Rectal smooth muscle tissue (tissue), 1 donor: ENCODE data around the gene PADI1.

Source experiments
- H3K27ac ChIP-seq: one replicate; pipeline ENCODE4 v1.7.0; 2013; ENCODE audit warnings: low read depth, low read length, inconsistent platforms
- H3K27me3 ChIP-seq: one replicate; pipeline ENCODE4 v1.7.0; 2013; ENCODE audit warnings: low read length; ENCODE audit not compliant: control insufficient read depth, insufficient read depth
- H3K36me3 ChIP-seq: one replicate; pipeline ENCODE4 v1.7.0; 2013; ENCODE audit warnings: low read length; ENCODE audit not compliant: control insufficient read depth, insufficient read depth
- H3K4me1 ChIP-seq: one replicate; pipeline ENCODE4 v1.7.0; 2013; ENCODE audit warnings: low read length; ENCODE audit not compliant: control insufficient read depth, insufficient read depth
- H3K4me3 ChIP-seq: one replicate; pipeline ENCODE4 v1.7.0; 2013; ENCODE audit warnings: low read length
- H3K9ac ChIP-seq: one replicate; pipeline ENCODE4 v1.7.0; 2013; ENCODE audit warnings: low read length

The PADI1 gene

DNA sequence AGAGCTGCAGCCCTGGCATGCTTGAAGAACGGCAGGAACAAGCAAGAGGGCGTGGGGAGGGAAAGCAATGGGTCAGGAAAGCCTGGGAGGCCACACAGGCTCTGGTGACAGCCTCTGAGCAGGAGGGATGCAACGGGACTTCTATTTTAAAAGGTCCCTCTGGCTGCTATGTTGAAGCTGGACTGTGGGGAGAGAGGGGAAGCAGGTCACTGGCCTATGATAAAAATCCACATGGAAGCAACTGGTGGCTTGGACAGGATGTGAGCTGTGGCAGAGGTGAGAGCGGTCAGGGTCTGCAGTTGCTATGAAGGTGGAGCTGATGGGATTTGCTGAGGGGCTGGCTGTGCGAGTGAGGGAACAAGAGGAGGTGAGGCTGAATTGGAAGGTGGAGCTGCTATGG lies 11.2 kb downstream of the PADI1 start:
- Histone ChIP-seq H3K27ac (no peak overlapping the region), H3K4me1 (no peaks in the 10 kb centered on the region), H3K36me3 (no peaks in the 10 kb centered on the region), H3K4me3 (no peak overlapping the region), H3K27me3 (peaks cover 2% of the 10 kb centered on the region), H3K9ac (no peak overlapping the region)

DNA sequence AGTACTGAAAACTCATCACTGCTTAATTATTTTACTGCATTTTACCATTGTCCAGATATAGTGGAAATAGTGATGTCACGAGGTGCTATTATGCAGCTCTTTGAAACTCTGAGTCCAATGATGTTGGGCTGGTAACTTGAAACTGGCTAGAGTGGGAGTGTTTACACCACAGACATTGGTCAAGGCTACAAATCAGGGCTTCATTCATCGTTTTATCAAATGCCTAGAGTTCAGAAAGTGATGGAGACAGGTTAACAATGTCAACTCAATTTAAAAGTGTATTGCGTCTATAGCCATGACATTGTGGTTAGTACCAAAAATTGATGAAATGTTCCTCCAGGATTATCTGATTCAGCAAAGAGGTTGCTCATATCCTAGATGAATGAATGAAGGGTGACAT lies 12.7 kb downstream of the PADI1 start:
- Histone ChIP-seq H3K27me3 (no peaks in the 10 kb centered on the region), H3K4me3 (no peak overlapping the region), H3K9ac (no peak overlapping the region), H3K36me3 (no peaks in the 10 kb centered on the region), H3K27ac (no peak overlapping the region), H3K4me1 (no peaks in the 10 kb centered on the region)

DNA sequence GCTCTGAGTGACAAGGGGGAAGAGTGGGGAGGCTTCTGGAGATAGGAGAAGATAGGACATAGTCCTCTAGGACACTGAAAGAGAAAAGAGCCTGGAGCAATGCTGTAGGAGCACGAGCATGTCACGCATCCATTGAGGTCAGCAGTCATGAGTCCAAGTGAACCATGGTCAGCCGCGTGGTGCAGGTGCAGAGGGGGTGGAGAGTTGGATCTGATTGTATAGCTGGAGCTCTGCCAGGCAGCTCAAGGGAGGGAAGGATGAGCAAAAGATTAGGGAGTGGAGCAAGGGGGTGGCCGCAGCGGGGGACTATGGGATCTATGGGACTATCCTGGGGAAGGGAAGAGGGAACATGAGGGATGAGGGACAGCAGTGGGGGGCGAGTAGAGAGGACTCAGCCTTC lies 14.0 kb downstream of the PADI1 start:
- Histone ChIP-seq H3K27me3 (no peaks in the 10 kb centered on the region), H3K36me3 (no peaks in the 10 kb centered on the region), H3K27ac (no peak overlapping the region), H3K4me1 (no peaks in the 10 kb centered on the region), H3K4me3 (no peak overlapping the region), H3K9ac (no peak overlapping the region)

DNA sequence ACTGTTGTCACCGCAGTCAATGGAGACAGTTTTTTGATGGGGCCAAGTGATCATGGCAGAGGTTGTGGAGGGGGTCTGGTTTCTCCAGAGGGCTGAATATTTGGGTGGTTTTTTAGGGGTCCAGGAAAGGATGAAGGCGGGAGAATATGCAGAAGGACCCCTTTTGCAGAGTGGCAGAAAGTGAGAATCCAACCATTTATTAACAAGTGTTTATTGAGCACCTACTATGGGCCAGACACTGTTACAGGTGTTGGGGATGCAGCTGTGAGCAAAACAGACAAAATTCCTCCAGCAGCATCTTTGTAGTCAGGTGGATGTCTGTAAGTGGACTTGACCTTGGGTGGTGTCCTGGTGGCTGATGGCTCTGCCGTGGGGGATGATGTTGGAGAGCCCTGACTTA lies 15.4 kb downstream of the PADI1 start:
- H3K4me1 ChIP-seq: no peaks in the 10 kb centered on the region
- H3K27me3 ChIP-seq: peaks cover 2% of the 10 kb centered on the region
- H3K36me3 ChIP-seq: no peaks in the 10 kb centered on the region
- no peak overlapping the region for H3K27ac ChIP-seq
- H3K4me3 ChIP-seq: no peak overlapping the region
- H3K9ac ChIP-seq: no peak overlapping the region

DNA sequence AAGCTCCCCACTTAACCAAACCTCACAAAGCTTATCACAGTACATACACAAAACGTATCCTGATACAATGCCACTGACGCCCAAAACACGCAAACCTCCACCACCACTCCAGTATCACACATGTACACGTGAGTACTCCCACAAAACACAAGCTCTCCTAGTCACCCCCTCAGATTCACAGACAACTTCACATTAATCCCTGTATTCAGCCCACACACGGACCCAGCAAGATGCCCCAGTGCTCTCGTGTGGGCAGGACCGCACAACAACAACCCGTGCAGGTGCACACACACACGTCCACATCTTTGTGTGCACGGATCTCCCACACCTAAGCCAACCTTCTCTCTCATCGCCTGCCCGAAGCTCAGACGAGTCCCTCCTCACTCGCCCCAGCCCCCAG lies 17.6 kb downstream of the PADI1 start:
- Histone ChIP-seq H3K27me3 (peaks cover 2% of the 10 kb centered on the region), H3K36me3 (no peaks in the 10 kb centered on the region), H3K4me3 (no peak overlapping the region), H3K9ac (no peak overlapping the region), H3K27ac (no peak overlapping the region), H3K4me1 (no peaks in the 10 kb centered on the region)

DNA sequence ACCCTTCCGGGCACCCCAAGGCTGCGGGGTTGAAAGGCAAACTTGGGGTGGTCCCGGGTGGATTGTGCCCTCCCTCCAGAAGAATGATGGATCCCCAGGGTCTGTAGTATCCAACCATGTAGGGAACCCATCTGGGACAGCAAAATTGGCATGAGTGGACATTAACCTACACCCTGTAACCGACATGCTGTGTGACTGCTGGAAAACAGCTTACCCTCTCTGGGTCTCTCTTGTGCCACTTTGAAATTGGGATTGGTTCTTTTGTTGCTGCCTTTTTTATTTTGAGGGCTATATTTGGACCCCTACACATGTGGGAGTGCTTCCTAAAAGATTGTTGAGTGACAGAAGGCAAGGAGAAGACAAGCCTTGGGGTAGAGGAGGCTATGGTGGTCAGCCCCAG lies 19.5 kb downstream of the PADI1 start:
- no peak overlapping the region for H3K4me3 ChIP-seq
- H3K27ac ChIP-seq: no peak overlapping the region
- no peaks in the 10 kb centered on the region for H3K4me1 ChIP-seq
- H3K36me3 ChIP-seq: no peaks in the 10 kb centered on the region
- H3K9ac ChIP-seq: no peak overlapping the region
- H3K27me3 ChIP-seq: peaks cover 2% of the 10 kb centered on the region

DNA sequence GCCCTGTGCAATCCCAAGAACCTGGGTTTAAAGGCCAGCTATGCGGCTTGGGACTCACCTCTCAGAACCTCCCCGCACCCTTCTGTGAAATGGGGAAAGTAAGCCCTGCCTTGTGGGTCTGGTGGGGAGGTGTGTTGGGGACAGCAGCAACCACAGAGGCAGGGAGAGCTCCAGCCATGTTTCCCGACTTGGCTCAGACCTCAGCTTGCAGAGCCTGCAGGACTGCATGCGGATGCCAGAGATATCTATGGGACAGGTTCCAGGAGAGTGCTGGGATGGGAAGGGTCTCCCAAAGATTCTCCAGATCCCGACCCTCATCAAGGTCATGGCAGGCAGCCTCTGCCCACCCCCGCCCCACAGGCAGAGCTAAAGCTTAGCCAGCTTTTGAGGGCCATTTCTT lies 20.2 kb downstream of the PADI1 start:
- Histone ChIP-seq H3K36me3 (no peaks in the 10 kb centered on the region), H3K27ac (no peak overlapping the region), H3K9ac (no peak overlapping the region), H3K4me1 (no peaks in the 10 kb centered on the region), H3K4me3 (no peak overlapping the region), H3K27me3 (peaks cover 2% of the 10 kb centered on the region)

DNA sequence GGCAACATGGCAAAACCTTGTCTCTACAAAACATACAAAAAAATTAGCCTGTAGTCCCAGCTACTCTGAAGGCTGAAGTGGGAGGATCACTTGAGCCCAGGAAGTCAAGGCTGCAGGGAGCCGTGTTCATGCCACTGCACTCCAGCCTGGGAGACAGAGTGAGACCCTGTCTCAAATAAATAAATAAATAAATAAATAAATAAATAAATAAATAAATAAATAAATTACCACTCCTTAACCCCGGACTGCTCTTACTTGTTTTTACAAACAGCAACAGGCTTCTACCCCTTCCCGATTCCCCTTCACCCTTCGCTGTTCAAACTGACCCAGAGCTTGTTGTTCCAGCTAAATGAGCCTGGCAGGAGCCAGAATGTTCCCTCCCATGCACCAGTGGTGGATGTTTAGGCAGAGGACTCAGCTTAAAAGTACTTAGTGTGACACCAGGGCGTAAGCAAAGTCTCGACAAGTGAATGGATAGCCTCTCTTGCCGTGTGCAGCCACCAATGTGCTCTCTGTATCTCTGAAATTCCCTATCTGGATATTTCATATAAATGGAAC lies 22.5 kb downstream of the PADI1 start:
- no peak overlapping the region for H3K4me3 ChIP-seq
- H3K36me3 ChIP-seq: no peaks in the 10 kb centered on the region
- no peaks in the 10 kb centered on the region for H3K4me1 ChIP-seq
- no peak overlapping the region for H3K27ac ChIP-seq
- H3K27me3 ChIP-seq: peaks cover 2% of the 10 kb centered on the region
- no peak overlapping the region for H3K9ac ChIP-seq

DNA sequence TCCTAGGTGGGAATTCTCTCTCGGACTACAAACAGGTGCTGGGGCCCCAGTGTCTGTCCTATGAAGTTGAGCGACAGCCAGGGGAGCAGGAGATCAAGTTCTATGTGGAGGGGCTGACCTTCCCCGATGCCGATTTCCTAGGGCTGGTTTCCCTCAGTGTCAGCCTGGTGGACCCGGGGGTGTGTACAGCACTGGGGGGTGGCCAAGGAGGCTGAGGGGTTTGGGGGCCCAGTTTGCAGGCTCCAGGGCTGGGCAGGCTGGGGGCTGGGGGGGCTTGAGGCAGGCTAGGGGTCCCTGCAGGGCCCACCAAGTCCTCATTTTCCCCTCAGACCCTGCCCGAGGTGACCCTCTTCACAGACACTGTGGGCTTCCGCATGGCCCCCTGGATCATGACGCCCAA lies 23.7 kb downstream of the PADI1 start:
- H3K9ac ChIP-seq: no peak overlapping the region
- H3K36me3 ChIP-seq: no peaks in the 10 kb centered on the region
- H3K4me1 ChIP-seq: peaks cover 4% of the 10 kb centered on the region
- peaks cover 2% of the 10 kb centered on the region for H3K27me3 ChIP-seq
- H3K4me3 ChIP-seq: no peak overlapping the region
- no peak overlapping the region for H3K27ac ChIP-seq

DNA sequence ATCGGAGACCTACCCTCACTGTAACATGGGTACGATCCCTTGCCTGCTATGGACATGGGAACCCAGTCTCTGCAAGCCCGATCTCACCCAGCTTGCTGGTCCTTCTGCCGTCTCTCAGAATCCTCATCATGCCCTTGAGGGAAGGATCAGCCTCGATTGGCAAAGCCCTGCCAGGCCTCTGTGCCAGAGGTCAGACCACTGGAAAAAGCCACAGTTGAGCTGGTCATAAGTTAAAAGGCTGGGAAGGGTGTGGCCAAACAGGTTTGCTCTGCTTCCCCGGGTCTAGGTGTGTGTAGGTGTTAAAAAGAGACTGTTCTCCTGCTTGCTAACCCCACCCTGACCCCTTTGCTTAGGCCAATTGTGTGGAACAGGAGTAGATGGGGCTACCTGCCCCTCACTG lies 24.5 kb downstream of the PADI1 start:
- no peak overlapping the region for H3K27ac ChIP-seq
- peaks cover 4% of the 10 kb centered on the region for H3K4me1 ChIP-seq
- peaks cover 2% of the 10 kb centered on the region for H3K27me3 ChIP-seq
- H3K9ac ChIP-seq: no peak overlapping the region
- H3K36me3 ChIP-seq: no peaks in the 10 kb centered on the region
- no peak overlapping the region for H3K4me3 ChIP-seq

DNA sequence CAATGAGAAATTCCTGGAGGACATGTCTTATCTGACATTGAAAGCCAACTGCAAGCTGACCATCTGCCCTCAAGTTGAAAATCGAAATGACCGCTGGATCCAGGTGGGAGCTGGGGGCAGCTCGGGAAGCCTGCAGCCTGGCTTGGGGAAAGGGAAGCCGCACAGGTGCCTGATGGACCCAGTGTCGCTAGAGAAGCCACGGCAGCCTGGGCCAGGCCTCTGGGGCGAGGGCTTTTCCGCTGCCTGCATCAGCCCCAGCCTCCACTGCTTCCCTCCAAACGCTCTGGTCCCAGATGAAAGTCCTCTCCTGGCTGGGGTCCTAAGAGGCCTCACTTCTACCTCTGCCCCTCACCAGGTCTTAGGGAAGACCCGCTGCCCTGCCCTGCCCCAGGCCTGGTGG lies 25.2 kb downstream of the PADI1 start:
- no peaks in the 10 kb centered on the region for H3K27me3 ChIP-seq
- peaks cover 4% of the 10 kb centered on the region for H3K4me1 ChIP-seq
- H3K4me3 ChIP-seq: no peak overlapping the region
- no peak overlapping the region for H3K27ac ChIP-seq
- no peak overlapping the region for H3K9ac ChIP-seq
- H3K36me3 ChIP-seq: no peaks in the 10 kb centered on the region

DNA sequence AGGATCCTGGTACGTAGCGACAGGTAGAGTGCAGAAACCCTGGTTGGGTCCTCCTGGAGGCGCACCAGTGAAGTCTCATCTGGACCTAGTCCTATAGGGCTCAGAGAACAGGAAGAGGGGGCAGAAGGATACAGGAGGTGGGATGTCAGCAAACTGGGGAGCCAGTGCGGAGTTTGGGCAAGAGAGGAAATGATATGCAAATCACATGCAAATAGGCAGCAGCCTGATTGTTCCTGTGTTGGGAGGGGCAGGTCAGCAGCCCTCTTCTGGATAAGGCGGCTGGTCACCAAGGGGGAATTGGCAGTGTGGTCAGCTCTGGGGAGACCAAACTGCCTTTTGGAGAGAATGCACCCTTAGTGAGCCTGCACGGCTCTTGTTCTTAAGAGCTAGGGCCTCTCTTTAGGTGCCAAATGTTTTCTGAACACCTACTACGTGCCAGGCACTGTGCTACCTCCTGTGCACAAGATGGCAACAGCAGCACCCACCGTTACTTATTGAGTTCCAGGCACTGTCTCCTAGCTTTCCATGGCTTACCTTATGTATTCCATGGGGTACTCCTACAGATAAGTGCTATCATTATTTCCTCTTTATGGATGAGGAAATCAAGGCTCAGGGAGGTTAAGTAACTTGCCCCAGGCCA lies 25.9 kb downstream of the PADI1 start:
- H3K27ac ChIP-seq: no peak overlapping the region
- H3K4me3 ChIP-seq: no peak overlapping the region
- H3K9ac ChIP-seq: no peak overlapping the region
- H3K4me1 ChIP-seq: peaks cover 4% of the 10 kb centered on the region
- no peaks in the 10 kb centered on the region for H3K36me3 ChIP-seq
- no peaks in the 10 kb centered on the region for H3K27me3 ChIP-seq
